Mononuclear cell (primary cell): ENCODE results near the gene SIRT2. TPM values are rescaled to one million over a fixed set of nuclear protein-coding genes. Genes with fewer than 3 reads are reported as not detected.
"Not testable (repeated sequence)": the region's sequence is repeated elsewhere in the genome, so short reads cannot be mapped to it uniquely, and the experiment has no call there.

Experiments used
- H3K27me3 ChIP-seq: 2 replicates; pipeline ENCODE4 v1.6.0; 2011; ENCODE audit warnings: low read length, control low read depth; ENCODE audit not compliant: insufficient read depth
- H3K4me1 ChIP-seq: 2 replicates; pipeline ENCODE4 v1.5.1; 2011; ENCODE audit warnings: mild to moderate bottlenecking, low read length, control low read depth; ENCODE audit not compliant: insufficient read depth
- H3K4me3 ChIP-seq: 2 replicates; pipeline ENCODE4 v1.5.1; 2011; ENCODE audit warnings: mild to moderate bottlenecking, low read length, moderate library complexity
- H3K9me3 ChIP-seq: 2 replicates; pipeline ENCODE4 v1.5.1; 2011; ENCODE audit warnings: low read depth, mild to moderate bottlenecking, control low read depth, low read length
- total RNA-seq: library from RNA; depleted of rRNA; stranded (reverse); fragments of >200 nt; gene quantifications from one replicate; pipeline ENCODE4 v1.2.3, GENCODE V29; 2012

SIRT2 gene
- total RNA-seq, 1 donor, result 50.7 TPM

DNA sequence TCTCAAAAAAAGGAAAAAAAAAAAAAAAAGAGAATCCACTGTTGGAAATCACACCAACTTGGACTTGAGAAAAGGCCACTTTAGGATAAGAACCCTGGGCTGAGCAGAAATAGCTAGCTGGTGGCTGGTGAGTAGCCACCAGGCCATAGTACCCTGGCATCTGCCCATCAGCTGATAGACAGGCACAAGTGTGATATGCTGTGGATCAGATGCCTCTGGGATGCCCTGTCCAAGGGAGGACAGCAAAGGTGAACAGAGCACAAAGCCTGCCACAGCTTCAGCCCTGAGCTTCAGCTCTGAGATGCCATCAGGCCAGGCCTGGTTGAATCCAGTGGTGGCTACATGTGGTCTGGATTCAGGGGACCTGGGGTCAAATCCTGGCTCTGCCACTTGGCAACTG is 8.7 kb downstream of the SIRT2 start:
- no peak overlapping the region for H3K4me3 ChIP-seq
- H3K4me1 ChIP-seq, result no peaks in the 10 kb centered on the region
- H3K27me3 ChIP-seq, result no peaks in the 10 kb centered on the region
- H3K9me3 ChIP-seq, result no peaks in the 10 kb centered on the region

GRCh38 chr19:38889803-38890202 is 9.6 kb downstream of the SIRT2 start:
- Histone ChIP-seq H3K4me1 (no peaks in the 10 kb centered on the region), H3K27me3 (no peaks in the 10 kb centered on the region)

DNA sequence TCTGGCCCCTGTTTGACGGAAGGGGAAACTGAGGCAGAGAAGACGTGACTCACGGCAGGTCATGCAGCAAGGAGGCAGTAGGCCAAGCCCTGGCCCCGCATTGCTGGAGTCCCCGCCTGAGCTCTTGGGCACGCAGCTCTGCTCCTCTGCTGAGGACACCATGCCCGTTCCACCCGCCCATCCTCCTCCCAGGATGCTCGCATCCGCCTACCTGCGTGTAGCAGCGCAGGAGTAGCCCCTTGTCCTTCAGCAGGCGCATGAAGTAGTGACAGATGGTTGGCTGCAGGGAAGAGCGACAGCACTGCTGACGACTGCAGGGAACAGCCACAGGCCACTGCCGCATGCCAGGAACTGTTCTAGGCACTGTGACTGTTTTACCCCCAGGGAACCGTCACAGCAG is 10.5 kb downstream of the SIRT2 start:
- Histone ChIP-seq H3K9me3 (no peaks in the 10 kb centered on the region), H3K27me3 (no peaks in the 10 kb centered on the region), H3K4me3 (no peak overlapping the region), H3K4me1 (no peaks in the 10 kb centered on the region)

More at GRCh38 chr19:38889803-38890202, 9.6 kb downstream of the SIRT2 start:
- Histone ChIP-seq H3K9me3 (no peaks in the 10 kb centered on the region), H3K4me3 (no peak overlapping the region)

GRCh38 chr19:38884691-38885090 is 14.7 kb downstream of the SIRT2 start:
- H3K4me3 ChIP-seq, H3K9me3 ChIP-seq, H3K4me1 ChIP-seq, H3K27me3 ChIP-seq: not testable (repeated sequence)

DNA sequence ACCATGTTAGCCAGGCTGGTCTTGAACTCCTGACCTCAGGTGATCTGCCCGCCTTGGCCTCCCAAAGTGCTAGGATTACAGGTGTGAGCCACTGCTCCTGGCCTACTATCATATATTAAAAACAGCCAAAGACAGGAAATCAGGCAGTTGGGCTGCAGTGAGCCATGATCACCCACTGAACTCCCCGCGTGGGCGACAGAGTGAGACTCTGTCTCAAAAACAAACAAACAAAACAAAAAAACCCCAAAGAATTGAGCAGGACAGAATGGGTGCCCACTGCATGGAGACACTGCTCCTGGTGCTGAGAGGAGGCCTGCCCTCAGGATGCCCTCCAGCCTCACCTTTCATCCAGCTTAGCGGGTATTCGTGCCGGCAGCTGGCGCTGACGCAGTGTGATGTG is 16.1 kb downstream of the SIRT2 start:
- Histone ChIP-seq H3K9me3 (no peaks in the 10 kb centered on the region), H3K27me3 (no peaks in the 10 kb centered on the region), H3K4me3 (no peak overlapping the region), H3K4me1 (peaks cover 14% of the 10 kb centered on the region)

- Histone ChIP-seq H3K4me1 (peaks cover 26% of the 10 kb centered on the region), H3K27me3 (no peaks in the 10 kb centered on the region), H3K4me3 (no peak overlapping the region), H3K9me3 (no peaks in the 10 kb centered on the region)
These were observed 18.4 kb downstream of the SIRT2 start for GRCh38 chr19:38880882-38881609.

- no peaks in the 10 kb centered on the region for H3K27me3 ChIP-seq
- H3K9me3 ChIP-seq, result no peaks in the 10 kb centered on the region
- H3K4me3 ChIP-seq, result no peak overlapping the region
- peaks cover 26% of the 10 kb centered on the region for H3K4me1 ChIP-seq
These were observed 19.1 kb downstream of the SIRT2 start for GRCh38 chr19:38880076-38880881.

DNA sequence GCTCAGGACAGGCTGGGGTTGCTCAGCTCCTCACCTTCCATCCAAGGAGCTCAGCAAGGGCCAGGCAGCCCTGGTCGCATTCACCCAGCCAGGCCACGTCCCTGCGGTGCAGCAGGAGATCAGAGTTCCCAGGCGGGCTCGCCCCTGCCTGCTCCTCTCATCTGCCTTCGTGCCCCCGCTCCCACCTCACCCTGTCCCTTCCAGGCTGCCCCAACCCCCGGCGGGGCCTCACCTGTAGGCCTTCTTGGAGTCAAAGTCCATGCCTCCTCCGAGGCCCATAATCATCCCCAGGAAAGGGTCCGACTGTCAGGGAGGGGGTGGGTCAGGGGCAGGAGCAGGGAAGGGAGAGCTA is 20.0 kb downstream of the SIRT2 start:
- no peak overlapping the region for H3K4me3 ChIP-seq
- no peaks in the 10 kb centered on the region for H3K9me3 ChIP-seq
- H3K27me3 ChIP-seq, result no peaks in the 10 kb centered on the region
- H3K4me1 ChIP-seq, result peaks cover 26% of the 10 kb centered on the region

GRCh38 chr19:38878575-38879399 is 20.6 kb downstream of the SIRT2 start:
- Histone ChIP-seq H3K4me3 (peak overlapping the region; percentile 42), H3K4me1 (peaks cover 26% of the 10 kb centered on the region), H3K9me3 (no peaks in the 10 kb centered on the region), H3K27me3 (no peaks in the 10 kb centered on the region)

GRCh38 chr19:38877781-38878574 is 21.4 kb downstream of the SIRT2 start, which contains the start of gene RINL:
RINL (minus strand) TSS chr19:38878275; CDS start chr19:38876742, 1,533 bp downstream.
- H3K4me3 ChIP-seq, result peak within 1 kb of the TSS; percentile 42
- peaks cover 26% of the 10 kb centered on the region for H3K4me1 ChIP-seq
- no peaks in the 10 kb centered on the region for H3K27me3 ChIP-seq
- no peaks in the 10 kb centered on the region for H3K9me3 ChIP-seq

DNA sequence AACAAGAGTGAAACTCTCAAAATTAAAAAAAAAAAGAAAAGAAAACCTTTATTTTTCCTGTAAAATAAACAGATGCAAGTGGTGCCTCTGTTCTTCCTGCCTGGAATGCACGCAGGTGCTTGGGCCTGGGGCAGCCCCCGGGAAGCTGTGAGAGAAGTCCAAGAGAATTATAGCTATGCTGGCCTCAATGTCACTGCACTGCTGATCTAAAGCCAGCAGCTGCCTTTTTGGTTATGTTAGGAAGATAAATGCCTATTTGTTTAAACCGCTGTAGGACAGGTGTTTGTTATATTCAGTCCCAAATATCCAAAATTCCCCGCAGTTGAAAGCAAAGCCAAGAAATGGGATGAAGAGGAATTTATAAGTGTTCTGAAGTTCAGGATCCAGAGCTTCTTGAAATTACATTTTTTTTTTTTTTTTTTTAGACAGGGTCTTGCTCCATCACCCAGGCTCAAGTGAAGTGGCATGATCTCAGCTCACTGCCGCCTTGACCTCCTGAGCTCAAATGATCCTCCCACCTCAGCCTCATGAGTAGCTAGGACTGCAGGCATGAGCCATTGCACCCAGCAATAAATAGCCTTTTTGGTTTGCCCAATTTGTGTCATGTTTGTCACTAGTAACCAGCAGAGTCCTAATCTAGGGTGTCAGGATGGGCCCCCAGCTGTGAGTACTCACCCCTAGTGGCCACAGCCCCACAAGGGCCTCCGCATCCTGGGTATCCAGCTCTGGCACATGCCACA is 23.6 kb downstream of the SIRT2 start:
- Histone ChIP-seq H3K4me3 (no peak overlapping the region), H3K9me3 (no peaks in the 10 kb centered on the region), H3K27me3 (no peaks in the 10 kb centered on the region), H3K4me1 (peaks cover 26% of the 10 kb centered on the region)

- H3K4me1 ChIP-seq, result peaks cover 36% of the 10 kb centered on the region
These were observed 26.0 kb downstream of the SIRT2 start for GRCh38 chr19:38873400-38873799.

GRCh38 chr19:38870612-38871011 is 28.8 kb downstream of the SIRT2 start:
- Histone ChIP-seq H3K4me3 (no peak overlapping the region), H3K27me3 (no peaks in the 10 kb centered on the region), H3K4me1 (peaks cover 41% of the 10 kb centered on the region), H3K9me3 (no peaks in the 10 kb centered on the region)

More at GRCh38 chr19:38873400-38873799, 26.0 kb downstream of the SIRT2 start:
- H3K27me3 ChIP-seq, H3K9me3 ChIP-seq, H3K4me3 ChIP-seq: not testable (repeated sequence)
